ENCODE results near the gene WDR18.

WDR18 gene

DNA sequence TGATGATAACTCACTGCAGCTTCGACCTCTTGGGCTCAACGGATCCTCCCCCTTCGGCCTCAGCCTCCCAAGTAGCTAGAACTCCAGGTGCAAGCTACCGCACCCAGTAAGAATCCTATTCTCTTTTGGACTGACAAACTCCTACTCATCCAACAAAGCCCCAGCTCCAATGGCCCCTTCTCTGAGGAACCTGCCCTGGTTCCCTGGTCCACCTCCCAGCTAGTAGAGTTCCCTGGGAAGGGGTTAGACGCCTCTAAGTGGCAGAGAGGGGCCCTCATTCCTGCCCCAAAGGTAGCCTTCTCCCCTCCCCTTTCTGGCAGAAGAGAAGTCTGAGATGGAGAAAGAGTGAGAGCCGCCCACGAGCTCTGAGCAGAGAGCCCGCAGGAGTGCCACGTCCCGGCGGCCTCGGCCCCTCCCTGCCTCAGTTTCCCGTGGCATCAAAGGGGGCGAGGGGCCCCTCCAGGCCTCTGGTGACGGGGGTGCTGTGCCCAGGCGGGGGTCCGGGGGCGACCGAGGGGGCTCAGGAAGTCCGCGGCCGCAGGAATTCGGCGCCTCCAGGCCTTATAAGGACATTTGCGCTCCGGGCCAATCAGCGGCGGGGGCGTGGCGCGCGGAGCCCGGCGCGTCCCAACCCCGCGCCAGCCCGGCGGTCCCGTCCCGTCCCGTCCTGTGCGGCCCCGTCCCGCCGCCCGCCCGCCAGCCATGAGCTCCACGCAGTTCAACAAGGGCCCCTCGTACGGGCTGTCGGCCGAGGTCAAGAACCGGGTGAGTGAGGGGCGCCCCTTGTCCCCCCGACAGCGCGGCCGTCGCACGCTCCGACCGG is 42.0 kb downstream of the WDR18 start, which contains the start of gene CNN2:
CNN2 (plus strand) TSS at position 649 of the 823 bp plus-strand sequence; CDS start at position 703, 54 bp downstream.
- H3K4me3 ChIP-seq (ENCODE audit: low read depth, low read length) = peak within 1 kb of the TSS; percentile 69
- TF ChIP-seq, protein P1, sequence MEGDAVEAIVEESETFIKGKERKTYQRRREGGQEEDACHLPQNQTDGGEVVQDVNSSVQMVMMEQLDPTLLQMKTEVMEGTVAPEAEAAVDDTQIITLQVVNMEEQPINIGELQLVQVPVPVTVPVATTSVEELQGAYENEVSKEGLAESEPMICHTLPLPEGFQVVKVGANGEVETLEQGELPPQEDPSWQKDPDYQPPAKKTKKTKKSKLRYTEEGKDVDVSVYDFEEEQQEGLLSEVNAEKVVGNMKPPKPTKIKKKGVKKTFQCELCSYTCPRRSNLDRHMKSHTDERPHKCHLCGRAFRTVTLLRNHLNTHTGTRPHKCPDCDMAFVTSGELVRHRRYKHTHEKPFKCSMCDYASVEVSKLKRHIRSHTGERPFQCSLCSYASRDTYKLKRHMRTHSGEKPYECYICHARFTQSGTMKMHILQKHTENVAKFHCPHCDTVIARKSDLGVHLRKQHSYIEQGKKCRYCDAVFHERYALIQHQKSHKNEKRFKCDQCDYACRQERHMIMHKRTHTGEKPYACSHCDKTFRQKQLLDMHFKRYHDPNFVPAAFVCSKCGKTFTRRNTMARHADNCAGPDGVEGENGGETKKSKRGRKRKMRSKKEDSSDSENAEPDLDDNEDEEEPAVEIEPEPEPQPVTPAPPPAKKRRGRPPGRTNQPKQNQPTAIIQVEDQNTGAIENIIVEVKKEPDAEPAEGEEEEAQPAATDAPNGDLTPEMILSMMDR (IDR thresholded peaks at IDR 0.05; ENCODE audit: control insufficient read depth, extremely low read depth, insufficient read depth) = no peak
- DNase-seq (ENCODE audit: low read depth) = no peak

DNA sequence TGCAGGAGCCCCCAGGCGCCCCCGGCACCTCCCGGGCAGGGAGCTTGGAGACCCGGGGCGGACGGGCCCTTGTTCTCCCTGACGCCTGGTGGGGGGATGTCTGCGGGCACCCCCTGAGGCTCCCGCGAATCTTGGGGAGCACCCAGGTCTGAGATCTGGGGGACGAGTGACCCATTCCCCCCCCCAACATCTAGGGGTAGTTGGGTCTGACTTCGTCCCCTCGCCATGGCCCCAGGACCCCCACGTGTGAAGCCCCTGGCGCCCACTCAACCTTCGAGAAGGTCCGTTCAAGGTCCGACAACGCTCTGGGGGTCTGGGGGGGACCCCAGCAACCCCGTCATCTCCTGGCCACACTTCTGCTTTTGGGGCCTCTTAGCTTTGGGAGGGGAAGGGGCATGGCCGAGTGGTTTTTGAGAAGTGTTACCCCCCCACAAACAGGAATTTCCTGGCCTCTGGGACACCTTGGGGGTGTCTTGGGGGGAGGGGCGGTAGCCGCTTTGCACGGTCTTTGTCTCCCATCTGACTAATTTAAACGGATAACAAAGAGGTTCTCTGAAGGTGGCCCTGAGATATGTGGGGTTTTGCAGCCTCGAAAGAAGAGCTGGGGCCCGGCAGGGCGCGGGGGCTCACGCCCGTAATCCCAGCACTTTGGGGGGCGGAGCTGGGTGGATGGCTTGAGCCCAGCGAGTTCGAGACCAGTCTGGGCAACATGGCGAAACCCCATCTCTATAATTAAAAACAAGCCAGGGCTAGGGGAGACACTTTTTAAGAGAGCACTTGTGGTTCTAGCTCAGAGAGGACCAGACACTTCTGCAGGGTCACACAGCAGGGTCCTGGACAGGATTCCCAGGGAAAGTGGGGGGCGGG is 42.9 kb downstream of the WDR18 start:
- no peak for DNase-seq (ENCODE audit: low read depth)
- TF ChIP-seq, protein P1 (IDR thresholded peaks at IDR 0.05; ENCODE audit: control insufficient read depth, extremely low read depth, insufficient read depth) = no peak

DNA sequence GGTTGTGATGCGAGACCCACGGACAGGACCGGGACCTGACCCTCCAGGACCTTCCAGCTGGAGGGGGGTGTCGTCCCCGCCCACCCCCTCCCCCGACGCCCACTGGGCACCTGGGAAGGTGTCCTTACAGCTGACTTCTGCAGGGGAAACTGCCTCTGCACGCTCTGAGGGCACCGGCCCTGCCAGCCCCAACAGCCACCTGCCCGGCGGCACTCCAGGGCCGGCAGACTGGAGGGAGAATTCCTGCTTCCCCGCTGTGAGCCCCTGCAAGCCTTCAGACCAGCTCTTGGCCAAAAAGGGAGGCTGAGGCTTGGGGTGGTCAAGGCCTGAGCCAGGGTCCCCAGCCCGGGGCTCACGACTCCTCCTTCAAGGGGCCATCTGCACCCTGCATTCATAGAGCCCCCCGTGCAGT is 43.5 kb downstream of the WDR18 start:
- TF ChIP-seq, protein P1 (IDR thresholded peaks at IDR 0.05; ENCODE audit: control insufficient read depth, extremely low read depth, insufficient read depth) = no peak
- DNase-seq (ENCODE audit: low read depth) = no peak
- H3K4me3 ChIP-seq (ENCODE audit: low read depth, low read length) = no peak overlapping the region

More for the DNA sequence above, 42.9 kb downstream of the WDR18 start:
- H3K4me3 ChIP-seq (ENCODE audit: low read depth, low read length) = peak overlapping the region; percentile 69

DNA sequence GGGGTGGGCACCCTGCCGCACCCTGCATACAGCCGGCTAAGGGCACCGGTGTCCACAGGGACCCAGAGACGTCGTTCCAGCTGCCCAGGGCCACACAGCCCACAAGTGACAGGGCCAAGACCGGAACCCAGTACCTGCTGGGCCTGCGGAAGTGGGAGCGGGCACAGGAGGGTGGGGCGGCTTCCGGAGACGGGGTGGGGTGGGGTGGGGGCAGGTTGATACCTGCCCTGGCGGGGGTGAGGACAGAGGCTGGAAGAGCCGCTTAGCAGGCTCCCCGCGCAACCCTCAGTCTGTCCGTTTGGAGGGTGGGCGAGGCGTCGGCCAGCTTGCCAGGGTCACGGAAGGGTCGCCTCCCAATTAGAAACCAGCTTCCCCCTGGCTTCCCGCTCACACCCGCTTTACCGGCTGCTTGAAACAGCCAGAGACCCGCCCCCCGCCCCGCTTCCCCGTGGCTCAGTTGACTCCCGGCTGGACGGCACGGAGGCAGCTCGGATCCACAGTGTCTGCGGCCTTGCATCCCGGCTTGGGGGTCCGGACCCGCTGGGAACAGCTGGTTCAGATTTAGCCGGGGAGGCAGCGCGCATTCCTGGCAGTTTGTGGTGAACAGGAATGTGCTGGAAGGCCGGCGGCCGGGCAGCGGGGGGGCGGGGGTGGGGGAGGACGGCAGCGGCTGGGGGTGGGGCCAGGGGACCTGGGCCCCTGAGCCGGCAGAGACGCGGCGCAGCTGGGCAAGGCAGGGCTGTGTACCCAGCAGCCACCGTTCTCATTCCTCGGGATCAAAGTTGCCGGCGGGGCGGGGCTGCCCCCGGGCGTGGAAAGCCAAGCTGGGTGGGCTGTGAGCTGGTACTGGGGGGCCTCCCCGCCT is 44.1 kb downstream of the WDR18 start:
- DNase-seq (ENCODE audit: low read depth) = no peak
- TF ChIP-seq, protein P1 (IDR thresholded peaks at IDR 0.05; ENCODE audit: control insufficient read depth, extremely low read depth, insufficient read depth) = no peak
- H3K4me3 ChIP-seq (ENCODE audit: low read depth, low read length) = no peak overlapping the region

DNA sequence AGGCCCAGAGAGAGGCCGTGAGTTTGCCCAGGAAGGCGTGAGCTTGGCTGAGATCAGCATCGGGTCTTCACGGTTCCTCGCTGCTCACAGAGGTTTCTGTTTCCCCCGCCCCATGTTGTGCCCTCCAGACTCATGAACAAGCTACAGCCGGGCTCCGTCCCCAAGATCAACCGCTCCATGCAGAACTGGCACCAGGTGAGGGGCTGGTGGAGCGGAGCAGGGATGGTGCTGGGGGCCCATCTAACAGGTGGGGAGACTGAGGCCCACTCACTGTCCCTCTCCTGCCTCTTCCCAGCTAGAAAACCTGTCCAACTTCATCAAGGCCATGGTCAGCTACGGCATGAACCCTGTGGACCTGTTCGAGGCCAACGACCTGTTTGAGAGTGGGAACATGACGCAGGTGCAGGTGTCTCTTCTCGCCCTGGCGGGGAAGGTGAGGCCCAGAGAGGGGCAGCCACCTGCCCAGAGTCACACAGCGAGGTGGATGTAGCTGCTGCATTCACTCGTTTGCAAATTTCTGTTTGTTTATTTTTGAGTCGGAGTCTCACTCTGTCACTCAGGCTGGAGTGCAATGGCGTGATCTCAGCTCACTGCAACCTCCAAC is 48.2 kb downstream of the WDR18 start:
- TF ChIP-seq, protein P1 (IDR thresholded peaks at IDR 0.05; ENCODE audit: control insufficient read depth, extremely low read depth, insufficient read depth) = no peak
- no peak for DNase-seq (ENCODE audit: low read depth)
- no peak overlapping the region for H3K4me3 ChIP-seq (ENCODE audit: low read depth, low read length)
